Cardiac septum (tissue), 1 donor: Measurements from ENCODE around the gene CWC15. TPM values are rescaled to one million over a fixed set of nuclear protein-coding genes. Genes with fewer than 3 reads are reported as not detected.
"Not testable (repeated sequence)": the region's sequence is repeated elsewhere in the genome, so short reads cannot be mapped to it uniquely, and the experiment has no call there.

ENCODE experiments used
- DNase-seq: peaks from one replicate; pipeline ENCODE4 v3.0.0-alpha.2; 2020; ENCODE audit warnings: low spot score
- intact Hi-C: fragments of 100-400 bp; cut with DNase I; formaldehyde crosslinking; loops from one replicate; pipeline ENCODE4 v1.14.0; 2022
- total RNA-seq: library from RNA; stranded (reverse); fragmentation: NEBNext Ultra II Directional; extraction: Animal tissue kit (Norgen Biotek cat#: 25700); gene quantifications from one replicate; pipeline ENCODE4 v1.2.1, GENCODE V29; 2021
- donor health status: DM: no; HTN: no; CAD: no.

The CWC15 gene
- total RNA-seq, 1 donor from 2014 or later, result 57.8 TPM

GRCh38 chr11:94959179-94959578 is 14.2 kb downstream of the CWC15 start:
- intact Hi-C loops, result loop anchor here (5.0 kb wide), 1 partner anchor 42 kb away; no protein-coding TSS in a partner anchor

GRCh38 chr11:94958121-94958696 is 15.1 kb downstream of the CWC15 start:
- intact Hi-C loops, result loop anchor here (5.0 kb wide), 1 partner anchor 41 kb away; no protein-coding TSS in a partner anchor
- no peak for DNase-seq

More at GRCh38 chr11:94959179-94959578, 14.2 kb downstream of the CWC15 start:
- DNase-seq, result no peak

GRCh38 chr11:94956963-94957362 is 16.4 kb downstream of the CWC15 start:
- DNase-seq, result no peak
- intact Hi-C loops, result loop anchor here (5.0 kb wide), 1 partner anchor 40 kb away; no protein-coding TSS in a partner anchor

- intact Hi-C loops, result loop anchor here (5.0 kb wide), 1 partner anchor 37 kb away; no protein-coding TSS in a partner anchor
- no peak for DNase-seq
Measured at GRCh38 chr11:94954753-94955152, 18.6 kb downstream of the CWC15 start.

- DNase-seq, result no peak
- intact Hi-C loops, result no loop called here
Measured at GRCh38 chr11:94948070-94948617, 25.2 kb downstream of the CWC15 start.

- DNase-seq, result no peak
- intact Hi-C loops, result no loop called here
Measured at GRCh38 chr11:94946812-94947211, 26.5 kb downstream of the CWC15 start.

- DNase-seq, result no peak
- intact Hi-C loops, result no loop called here
Measured at GRCh38 chr11:94941131-94941530, 32.2 kb downstream of the CWC15 start.

GRCh38 chr11:94939346-94939745 is 34.0 kb downstream of the CWC15 start:
- DNase-seq, result no peak
- intact Hi-C loops, result no loop called here

GRCh38 chr11:94938095-94939055 is 35.0 kb downstream of the CWC15 start:
- peak; percentile 89 for DNase-seq
- intact Hi-C loops, result no loop called here

- no peak for DNase-seq
- intact Hi-C loops, result no loop called here
Measured at GRCh38 chr11:94934846-94935245, 38.5 kb downstream of the CWC15 start.

GRCh38 chr11:94934362-94934761 is 39.0 kb downstream of the CWC15 start:
- no peak for DNase-seq
- intact Hi-C loops, result no loop called here

GRCh38 chr11:94933223-94934130 is 39.9 kb downstream of the CWC15 start:
- intact Hi-C loops, result no loop called here

GRCh38 chr11:94932503-94932902 is 40.9 kb downstream of the CWC15 start:
- DNase-seq, result no peak
- intact Hi-C loops, result no loop called here

More at GRCh38 chr11:94933223-94934130, 39.9 kb downstream of the CWC15 start:
- DNase-seq, result no peak

GRCh38 chr11:94932072-94932471 is 41.3 kb downstream of the CWC15 start:
- intact Hi-C loops, DNase-seq: not testable (repeated sequence)

- intact Hi-C loops, result loop anchor here (5.0 kb wide), 1 partner anchor 56 kb away; no protein-coding TSS in a partner anchor
- DNase-seq, result no peak
Measured at GRCh38 chr11:94928117-94928990, 45.0 kb downstream of the CWC15 start.

- intact Hi-C loops, result loop anchor here (5.0 kb wide), 1 partner anchor 54 kb away; no protein-coding TSS in a partner anchor
- peak; percentile 89 for DNase-seq
Measured at GRCh38 chr11:94926698-94927237, 46.6 kb downstream of the CWC15 start.

GRCh38 chr11:94926271-94926625 is 47.1 kb downstream of the CWC15 start:
- intact Hi-C loops, result loop anchor here (5.0 kb wide), 1 partner anchor 54 kb away; no protein-coding TSS in a partner anchor
- DNase-seq, result no peak
